ENCODE results near the gene TM9SF3.

DNA sequence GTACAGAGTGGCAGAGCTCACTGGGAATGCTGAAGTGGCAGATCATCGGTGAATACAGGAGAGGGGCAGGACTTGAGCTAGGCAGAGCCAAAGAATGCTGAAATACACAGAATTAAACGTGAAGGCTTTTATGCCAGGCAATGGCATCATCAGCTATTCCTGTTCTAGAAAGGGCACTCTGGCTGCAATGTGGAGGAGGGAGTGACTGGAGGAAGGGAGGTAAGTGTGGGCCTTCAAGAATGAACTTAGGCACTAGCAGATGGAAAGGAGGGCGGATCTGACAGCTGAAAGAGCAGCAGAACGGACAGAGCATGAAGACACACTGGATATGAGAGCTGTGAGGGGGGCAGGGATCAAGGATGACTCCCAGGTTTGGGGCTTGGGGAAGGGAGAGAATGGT lies 12.0 kb upstream of the TM9SF3 start:
- TF ChIP-seq POLR2A (IDR thresholded peaks at IDR 0.05; ENCODE audit: low read length) (no peak), GATA1 (IDR thresholded peaks at IDR 0.05; ENCODE audit: low read depth, low read length) (no peak)
